ENCODE results near the gene HSD17B2.

Gene HSD17B2

GRCh38 chr16:82017911-82018568 is 17.0 kb upstream of the HSD17B2 start:
- no peak for DNase-seq (ENCODE audit: extremely low read depth in 1 of 2, low read depth in 1 of 2)

- no peak for DNase-seq (ENCODE audit: extremely low read depth in 1 of 2, low read depth in 1 of 2)
Measured at GRCh38 chr16:82019535-82019934, 15.5 kb upstream of the HSD17B2 start.

- DNase-seq (ENCODE audit: extremely low read depth in 1 of 2, low read depth in 1 of 2): no peak
Measured at GRCh38 chr16:82020051-82020450, 15.0 kb upstream of the HSD17B2 start.

- DNase-seq (ENCODE audit: extremely low read depth in 1 of 2, low read depth in 1 of 2): no peak
Measured at GRCh38 chr16:82023206-82023605, 11.8 kb upstream of the HSD17B2 start.

- DNase-seq (ENCODE audit: extremely low read depth in 1 of 2, low read depth in 1 of 2): no peak
Measured at GRCh38 chr16:82024316-82024715, 10.7 kb upstream of the HSD17B2 start.

GRCh38 chr16:82024883-82025282 is 10.2 kb upstream of the HSD17B2 start:
- no peak for DNase-seq (ENCODE audit: extremely low read depth in 1 of 2, low read depth in 1 of 2)

- DNase-seq (ENCODE audit: extremely low read depth in 1 of 2, low read depth in 1 of 2): no peak
Measured at GRCh38 chr16:82027629-82028064, 7.4 kb upstream of the HSD17B2 start.

GRCh38 chr16:82031116-82032084 is 3.7 kb upstream of the HSD17B2 start:
- DNase-seq (ENCODE audit: extremely low read depth in 1 of 2, low read depth in 1 of 2): no peak

GRCh38 chr16:82033006-82033405 is 2.0 kb upstream of the HSD17B2 start:
- DNase-seq (ENCODE audit: extremely low read depth in 1 of 2, low read depth in 1 of 2): no peak

GRCh38 chr16:82033683-82034300 is 1.3 kb upstream of the HSD17B2 start:
- DNase-seq (ENCODE audit: extremely low read depth in 1 of 2, low read depth in 1 of 2): no peak

- DNase-seq (ENCODE audit: extremely low read depth in 1 of 2, low read depth in 1 of 2): no peak
Measured at GRCh38 chr16:82037251-82037650, 2.2 kb downstream of the HSD17B2 start.

GRCh38 chr16:82037666-82038065 is 2.6 kb downstream of the HSD17B2 start:
- DNase-seq (ENCODE audit: extremely low read depth in 1 of 2, low read depth in 1 of 2): no peak

GRCh38 chr16:82040296-82040695 is 5.2 kb downstream of the HSD17B2 start:
- no peak for DNase-seq (ENCODE audit: extremely low read depth in 1 of 2, low read depth in 1 of 2)

- no peak for DNase-seq (ENCODE audit: extremely low read depth in 1 of 2, low read depth in 1 of 2)
Measured at GRCh38 chr16:82041542-82041941, 6.5 kb downstream of the HSD17B2 start.

GRCh38 chr16:82042144-82042543 is 7.1 kb downstream of the HSD17B2 start:
- no peak for DNase-seq (ENCODE audit: extremely low read depth in 1 of 2, low read depth in 1 of 2)

GRCh38 chr16:82042846-82043245 is 7.8 kb downstream of the HSD17B2 start:
- no peak for DNase-seq (ENCODE audit: extremely low read depth in 1 of 2, low read depth in 1 of 2)

GRCh38 chr16:82043680-82044584 is 8.9 kb downstream of the HSD17B2 start:
- no peak for DNase-seq (ENCODE audit: extremely low read depth in 1 of 2, low read depth in 1 of 2)

GRCh38 chr16:82044585-82044911 is 9.5 kb downstream of the HSD17B2 start:
- DNase-seq (ENCODE audit: extremely low read depth in 1 of 2, low read depth in 1 of 2): no peak

- no peak for DNase-seq (ENCODE audit: extremely low read depth in 1 of 2, low read depth in 1 of 2)
Measured at GRCh38 chr16:82045465-82045864, 10.4 kb downstream of the HSD17B2 start.

- no peak for DNase-seq (ENCODE audit: extremely low read depth in 1 of 2, low read depth in 1 of 2)
Measured at GRCh38 chr16:82046541-82046940, 11.5 kb downstream of the HSD17B2 start.

GRCh38 chr16:82046941-82047340 is 11.9 kb downstream of the HSD17B2 start:
- DNase-seq (ENCODE audit: extremely low read depth in 1 of 2, low read depth in 1 of 2): no peak
